ENCODE results near the gene GARIN1A. TPM values are rescaled to one million over a fixed set of nuclear protein-coding genes. Genes with fewer than 3 reads are reported as not detected.
"Not testable (repeated sequence)": the region's sequence is repeated elsewhere in the genome, so short reads cannot be mapped to it uniquely, and the experiment has no call there.

The GARIN1A gene
- total and polyA plus RNA-seq, 10 of the 15 experiments (the other 5 are each of a cell fraction or from before 2014, with no cell fraction given): 0.04 to 0.43 (median 0.23) TPM; not detected in 1

DNA sequence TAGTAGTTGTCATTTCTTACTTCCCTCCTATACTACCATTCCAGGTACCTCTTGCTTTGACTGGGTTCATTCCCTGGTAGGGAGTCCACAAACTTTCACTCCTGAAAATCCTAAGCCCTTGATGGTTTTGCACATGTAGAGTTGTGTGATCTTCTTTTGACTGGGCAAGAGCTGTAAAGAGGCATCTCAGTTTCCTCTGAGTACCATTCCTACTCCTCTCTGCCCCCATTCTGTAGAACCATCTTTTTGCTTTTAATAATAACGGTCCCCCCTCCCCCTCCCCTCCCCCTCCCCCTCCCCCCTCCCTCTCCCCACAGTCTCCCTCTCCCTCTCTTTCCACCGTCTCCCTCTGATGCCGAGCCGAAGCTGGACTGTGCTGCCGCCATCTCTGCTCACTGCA, 16.4 kb downstream of the GARIN1A start:
- DNase-seq (ENCODE audit: low read depth, low spot score) (no peak), FAIRE-seq (no peak), ATAC-seq (no peak)
- no peaks in the 10 kb centered on the region for H3K79me2 ChIP-seq (ENCODE audit: control insufficient read depth, insufficient read depth, low read length)
- no TSS peak for BruUV-seq (replicated peaks)
- no peaks in the 10 kb centered on the region for H4K20me1 ChIP-seq (ENCODE audit: control insufficient read depth, insufficient read depth)
- H3K4me1 ChIP-seq (ENCODE audit: control insufficient read depth, insufficient read depth, low read length): no peaks in the 10 kb centered on the region
- CTCF ChIA-PET: interaction anchor here (0.7 kb wide), 1 partner anchor 36 kb away, joined by 3 read pairs; no protein-coding TSS in a partner anchor
- no peak overlapping the region for H3K4me2 ChIP-seq (ENCODE audit: control insufficient read depth, insufficient read depth)
- no peaks in the 10 kb centered on the region for H3K9me3 ChIP-seq (replicated peaks; ENCODE audit: control insufficient read depth, insufficient read depth, low read length)
- H2AFZ ChIP-seq (ENCODE audit: control insufficient read depth, low read depth, low read length): no peak overlapping the region
- WGBS (ENCODE audit: insufficient coverage, insufficient replicate concordance, low lambda C conversion rate, missing lambda C conversion rate): no CpG with 5 or more reads among the region's 5 CpGs
- H3K4me3 ChIP-seq: no peak overlapping the region
- no peak for TF ChIP-seq BCLAF1 (IDR thresholded peaks at IDR 0.05)
- TF ChIP-seq IRF4 (IDR thresholded peaks at IDR 0.05; ENCODE audit: low read depth, low read length): no peak
- TF ChIP-seq SPI1 (IDR thresholded peaks at IDR 0.05; ENCODE audit: borderline replicate concordance, insufficient read depth, low read depth, low read length): no peak
- no peak for TF ChIP-seq SREBF1 (IDR thresholded peaks at IDR 0.05; ENCODE audit: low read length)
- no peak for TF ChIP-seq FOS (IDR thresholded peaks at IDR 0.05; ENCODE audit: borderline replicate concordance, extremely low read depth, insufficient read length)
- TF ChIP-seq MTA3 (IDR thresholded peaks at IDR 0.05; ENCODE audit: borderline replicate concordance, low read length): no peak
- TF ChIP-seq, protein P1, sequence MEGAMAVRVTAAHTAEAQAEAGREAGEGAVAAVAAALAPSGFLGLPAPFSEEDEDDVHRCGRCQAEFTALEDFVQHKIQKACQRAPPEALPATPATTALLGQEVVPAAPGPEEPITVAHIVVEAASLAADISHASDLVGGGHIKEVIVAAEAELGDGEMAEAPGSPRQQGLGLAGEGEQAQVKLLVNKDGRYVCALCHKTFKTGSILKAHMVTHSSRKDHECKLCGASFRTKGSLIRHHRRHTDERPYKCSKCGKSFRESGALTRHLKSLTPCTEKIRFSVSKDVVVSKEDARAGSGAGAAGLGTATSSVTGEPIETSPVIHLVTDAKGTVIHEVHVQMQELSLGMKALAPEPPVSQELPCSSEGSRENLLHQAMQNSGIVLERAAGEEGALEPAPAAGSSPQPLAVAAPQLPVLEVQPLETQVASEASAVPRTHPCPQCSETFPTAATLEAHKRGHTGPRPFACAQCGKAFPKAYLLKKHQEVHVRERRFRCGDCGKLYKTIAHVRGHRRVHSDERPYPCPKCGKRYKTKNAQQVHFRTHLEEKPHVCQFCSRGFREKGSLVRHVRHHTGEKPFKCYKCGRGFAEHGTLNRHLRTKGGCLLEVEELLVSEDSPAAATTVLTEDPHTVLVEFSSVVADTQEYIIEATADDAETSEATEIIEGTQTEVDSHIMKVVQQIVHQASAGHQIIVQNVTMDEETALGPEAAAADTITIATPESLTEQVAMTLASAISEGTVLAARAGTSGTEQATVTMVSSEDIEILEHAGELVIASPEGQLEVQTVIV (IDR thresholded peaks at IDR 0.05; ENCODE audit: borderline replicate concordance, partially characterized antibody): no peak
- no peak for TF ChIP-seq PML (IDR thresholded peaks at IDR 0.05; ENCODE audit: low read length)
- no peak for TF ChIP-seq ZNF384 (IDR thresholded peaks at IDR 0.05; ENCODE audit: borderline replicate concordance, low read depth, low read length)
- TF ChIP-seq NR2C1 (IDR thresholded peaks at IDR 0.05): no peak
- intact Hi-C loops (cut with micrococcal nuclease; ENCODE audit: unreplicated experiment) (no loop called here), in situ Hi-C loops (cut with MboI) (no loop called here)
- H3K27me3 ChIP-seq (replicated peaks in 1 of 2; ENCODE audit: control insufficient read depth in 2 of 2, insufficient read depth in 2 of 2, low read length in 1 of 2): no peaks in the 10 kb centered on the region; a peak in 1 of 4 replicates
- no peaks in the 10 kb centered on the region for H3K36me3 ChIP-seq (ENCODE audit: control insufficient read depth in 2 of 2, insufficient read depth in 2 of 2, low read length in 1 of 2)
- H3K27ac ChIP-seq (ENCODE audit: control insufficient read depth, insufficient read depth): no peak overlapping the region
- RAD21 ChIA-PET (ENCODE audit: unreplicated experiment): no interaction called here
- POLR2A ChIA-PET: no interaction called here
- SMC1A ChIA-PET (ENCODE audit: uncharacterized antibody, unreplicated experiment): no interaction called here
- no peak overlapping the region for H3K9ac ChIP-seq (ENCODE audit: control insufficient read depth, insufficient read depth, low read length)

DNA sequence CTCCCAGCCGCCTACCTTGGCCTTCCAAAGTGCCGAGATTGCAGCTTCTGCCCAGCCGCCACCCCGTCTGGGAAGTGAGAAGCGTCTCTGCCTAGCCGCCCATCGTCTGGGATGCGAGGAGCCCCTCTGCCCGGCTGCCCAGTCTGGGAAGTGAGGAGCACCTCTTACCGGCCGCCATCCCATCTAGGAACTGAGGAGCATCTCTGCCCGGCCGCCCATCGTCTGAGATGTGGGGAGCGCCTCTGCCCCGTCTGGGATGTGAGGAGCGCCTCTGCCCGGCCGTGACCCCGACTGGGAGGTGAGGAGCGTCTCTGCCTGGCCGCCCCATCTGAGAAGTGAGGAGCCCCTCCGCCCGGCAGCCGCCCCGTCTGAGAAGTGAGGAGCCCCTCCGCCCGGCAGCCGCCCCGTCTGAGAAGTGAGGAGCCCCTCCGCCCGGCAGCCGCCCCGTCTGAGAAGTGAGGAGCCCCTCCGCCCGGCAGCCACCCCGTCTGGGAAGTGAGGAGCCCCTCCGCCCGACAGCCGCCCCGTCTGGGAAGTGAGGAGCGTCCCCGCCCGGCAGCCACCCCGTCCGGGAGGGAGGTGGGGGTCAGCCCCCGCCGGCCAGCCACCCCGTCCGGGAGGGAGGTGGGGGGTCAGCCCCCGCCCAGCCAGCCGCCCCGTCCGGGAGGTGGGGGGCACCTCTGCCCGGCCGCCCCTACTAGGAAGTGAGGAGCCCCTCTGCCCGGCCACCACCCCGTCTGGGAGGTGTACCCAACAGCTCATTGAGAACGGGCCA, 17.3 kb downstream of the GARIN1A start:
- H4K20me1 ChIP-seq (ENCODE audit: control insufficient read depth, insufficient read depth); SMC1A ChIA-PET (ENCODE audit: uncharacterized antibody, unreplicated experiment); H3K4me1 ChIP-seq (ENCODE audit: control insufficient read depth, insufficient read depth, low read length); DNase-seq (ENCODE audit: low read depth, low spot score); H3K36me3 ChIP-seq (ENCODE audit: control insufficient read depth in 2 of 2, insufficient read depth in 2 of 2, low read length in 1 of 2); H3K9me3 ChIP-seq (replicated peaks; ENCODE audit: control insufficient read depth, insufficient read depth, low read length); H3K9ac ChIP-seq (ENCODE audit: control insufficient read depth, insufficient read depth, low read length); H2AFZ ChIP-seq (ENCODE audit: control insufficient read depth, low read depth, low read length); intact Hi-C loops (cut with micrococcal nuclease; ENCODE audit: unreplicated experiment); in situ Hi-C loops (cut with MboI); POLR2A ChIA-PET; ATAC-seq; H3K27me3 ChIP-seq (replicated peaks in 1 of 2; ENCODE audit: control insufficient read depth in 2 of 2, insufficient read depth in 2 of 2, low read length in 1 of 2); H3K4me2 ChIP-seq (ENCODE audit: control insufficient read depth, insufficient read depth); RAD21 ChIA-PET (ENCODE audit: unreplicated experiment); FAIRE-seq; H3K4me3 ChIP-seq; CTCF ChIA-PET; BruUV-seq (replicated peaks); H3K27ac ChIP-seq (ENCODE audit: control insufficient read depth, insufficient read depth); H3K79me2 ChIP-seq (ENCODE audit: control insufficient read depth, insufficient read depth, low read length): not testable (repeated sequence)
- WGBS (ENCODE audit: insufficient coverage, insufficient replicate concordance, low lambda C conversion rate, missing lambda C conversion rate): 82% methylated on average over 18 of the region's 59 CpGs

All from GM12878 (cell line).